ENCODE data around the gene TYK2. TPM values are rescaled to one million over a fixed set of nuclear protein-coding genes. Genes with fewer than 3 reads are reported as not detected.
A peak's percentile ranks its signal among the peaks of the same experiment; 100 is the strongest.

Gene TYK2
- total and polyA plus RNA-seq, 2 of the 13 experiments (the other 11 are each of a cell fraction or from before 2014, with no cell fraction given) = 38.8 to 60.1 TPM

GRCh38 chr19:10390652-10391286 lies 10.4 kb upstream of the TYK2 start (continued):
- no peak for TF ChIP-seq HOXD1 (CRISPR knock-in tag; IDR thresholded peaks at IDR 0.05)
- TF ChIP-seq MEIS1 (CRISPR knock-in tag; IDR thresholded peaks at IDR 0.05; ENCODE audit: borderline replicate concordance) = no peak
- TF ChIP-seq ZNF770 (CRISPR knock-in tag; IDR thresholded peaks at IDR 0.05) = peak; percentile 38; the same call in 1 of the 2 replicates
- peak; percentile 79 for TF ChIP-seq STAG1 (CRISPR knock-in tag; IDR thresholded peaks at IDR 0.05)
- TF ChIP-seq TEAD3 (CRISPR knock-in tag; optimal IDR thresholded peaks at IDR 0.05; ENCODE audit: borderline replicate concordance) = peak; percentile 48
- TF ChIP-seq ZNF276 (CRISPR knock-in tag; IDR thresholded peaks at IDR 0.05; ENCODE audit: low read depth) = no peak
- no peak for TF ChIP-seq ZBTB3 (CRISPR knock-in tag; IDR thresholded peaks at IDR 0.05; ENCODE audit: borderline replicate concordance, low read depth)
- no peak for TF ChIP-seq GFI1 (CRISPR knock-in tag; IDR thresholded peaks at IDR 0.05; ENCODE audit: borderline replicate concordance)
- peak; percentile 81 for TF ChIP-seq SMC3 (IDR thresholded peaks at IDR 0.05; ENCODE audit: low read length)
- no peak for TF ChIP-seq MTF2 (CRISPR knock-in tag; IDR thresholded peaks at IDR 0.05; ENCODE audit: borderline replicate concordance)
- peak; percentile 40 for TF ChIP-seq XRCC5 (optimal IDR thresholded peaks at IDR 0.05; ENCODE audit: low read length)
- no peak for TF ChIP-seq SALL1 (CRISPR knock-in tag; IDR thresholded peaks at IDR 0.05)
- TF ChIP-seq CTCF (CRISPR knock-in tag; IDR thresholded peaks at IDR 0.05) = peak; percentile 89
- no peak for TF ChIP-seq ZFP36 (IDR thresholded peaks at IDR 0.05; ENCODE audit: borderline replicate concordance, low read depth, low read length, partially characterized antibody)
- TF ChIP-seq ZNF616 (CRISPR knock-in tag; IDR thresholded peaks at IDR 0.05; ENCODE audit: low read depth) = no peak
- TF ChIP-seq ZNF362 (CRISPR knock-in tag; IDR thresholded peaks at IDR 0.05; ENCODE audit: borderline replicate concordance) = peak; percentile 15; the same call in 1 of the 2 replicates
- no peak for TF ChIP-seq RFX1 (IDR thresholded peaks at IDR 0.05)
- no peak for TF ChIP-seq ZNF703 (CRISPR knock-in tag; IDR thresholded peaks at IDR 0.05; ENCODE audit: borderline replicate concordance)
- peak; percentile 60 for TF ChIP-seq RAD21 (CRISPR knock-in tag; IDR thresholded peaks at IDR 0.05)
